Activated CD4-positive, alpha-beta T cell treated with anti-CD3 and anti-CD28 coated beads, Interleukin-2, amount 50 U/mL, for 48 hours (primary cell): Measurements from ENCODE around the gene DNAJC17.

Experiments used
- DNase-seq, 2 experiments: peaks; one replicate each; pipeline ENCODE4 v3.0.0-alpha.2; 2020

The DNAJC17 gene

GRCh38 chr15:40789119-40789518, 18.2 kb downstream of the DNAJC17 start:
- DNase-seq, result no peak

- no peak for DNase-seq
These were observed 19.3 kb downstream of the DNAJC17 start for GRCh38 chr15:40787991-40788390.

- DNase-seq, result peak; percentile 67 to 78
These were observed 19.9 kb downstream of the DNAJC17 start for GRCh38 chr15:40787344-40787841.

- no peak for DNase-seq
These were observed 21.5 kb downstream of the DNAJC17 start for GRCh38 chr15:40785814-40786213.

GRCh38 chr15:40785164-40785563, 22.1 kb downstream of the DNAJC17 start:
- no peak for DNase-seq

GRCh38 chr15:40782609-40783227, 24.6 kb downstream of the DNAJC17 start:
- DNase-seq, result peak; percentile 76 to 79

- DNase-seq, result peak in 1 of 2 experiments; percentile 32
These were observed 30.6 kb downstream of the DNAJC17 start for GRCh38 chr15:40776537-40777141.

- DNase-seq, result no peak
These were observed 31.3 kb downstream of the DNAJC17 start for GRCh38 chr15:40775740-40776536.

- DNase-seq, result no peak
These were observed 32.3 kb downstream of the DNAJC17 start for GRCh38 chr15:40775007-40775406.

- no peak for DNase-seq
These were observed 33.4 kb downstream of the DNAJC17 start for GRCh38 chr15:40773902-40774301.

GRCh38 chr15:40773496-40773895, 33.8 kb downstream of the DNAJC17 start:
- DNase-seq, result no peak

- no peak for DNase-seq
These were observed 35.3 kb downstream of the DNAJC17 start for GRCh38 chr15:40772014-40772413.

- DNase-seq, result no peak
These were observed 36.0 kb downstream of the DNAJC17 start for GRCh38 chr15:40771242-40771641.

- no peak for DNase-seq
These were observed 37.0 kb downstream of the DNAJC17 start for GRCh38 chr15:40770147-40770721.

GRCh38 chr15:40769274-40770146, 37.8 kb downstream of the DNAJC17 start, which contains the start of gene C15orf62:
Gene C15orf62, plus strand, starts transcription at chr15:40769980. Its CDS starts 516 bp downstream, at chr15:40770496.
- DNase-seq, result peak; percentile 59 to 62

GRCh38 chr15:40768521-40769273, 38.6 kb downstream of the DNAJC17 start:
- DNase-seq, result no peak

GRCh38 chr15:40767838-40768500, 39.3 kb downstream of the DNAJC17 start:
- DNase-seq, result no peak

- DNase-seq, result no peak
These were observed 40.1 kb downstream of the DNAJC17 start for GRCh38 chr15:40766906-40767837.

GRCh38 chr15:40766194-40766815, 41.0 kb downstream of the DNAJC17 start:
- no peak for DNase-seq
